Kidney (tissue), 14 donors: ENCODE data around the gene MOB3B. TPM values are rescaled to one million over a fixed set of nuclear protein-coding genes. Genes with fewer than 3 reads are reported as not detected.

Experiments used
- DNase-seq, 5 donors: peaks; one replicate each; pipeline ENCODE4 v3.0.0-alpha.2; 2013 to 2020
- FAIRE-seq: peaks from 2 replicates; lab custom pipeline; 2012; peaks lifted over from hg19 to GRCh38; lab: Jason Lieb, UNC
- H3K27ac ChIP-seq, 2 donors: one replicate each; pipeline ENCODE4 v1.7.0; 2013; ENCODE audit warnings: low read depth in 2 of 2, low read length in 2 of 2, inconsistent platforms in 1 of 2
- H3K27me3 ChIP-seq: one replicate; pipeline ENCODE4 v1.7.1; 2013; ENCODE audit warnings: low read length, inconsistent platforms; ENCODE audit not compliant: control insufficient read depth, insufficient read depth
- H3K36me3 ChIP-seq, 3 donors: one replicate each; pipeline versions ENCODE4 v1.7.0 to v1.7.1; 2013; ENCODE audit warnings: low read length in 3 of 3, control low read depth in 1 of 3, inconsistent platforms in 1 of 3; ENCODE audit not compliant: insufficient read depth in 3 of 3, control insufficient read depth in 2 of 3
- H3K4me1 ChIP-seq, 3 donors: one replicate each; pipeline versions ENCODE4 v1.7.0 to v1.7.1; 2013; ENCODE audit warnings: low read length in 3 of 3, inconsistent platforms in 1 of 3, low read depth in 1 of 3; ENCODE audit not compliant: control insufficient read depth in 2 of 3, insufficient read depth in 2 of 3
- H3K4me3 ChIP-seq, 3 donors: one replicate each; pipeline versions ENCODE4 v1.7.0 to v1.8.1; 2013; ENCODE audit warnings: low read length in 3 of 3, control low read depth in 1 of 3, inconsistent platforms in 1 of 3
- H3K9ac ChIP-seq, 3 donors: one replicate each; pipeline versions ENCODE4 v1.7.0 to v1.7.1; 2013; ENCODE audit warnings: low read length in 3 of 3, control low read depth in 1 of 3, inconsistent platforms in 1 of 3
- H3K9me3 ChIP-seq, 3 donors: one replicate each; pipeline versions ENCODE4 v1.7.0 to v1.7.1; 2013; ENCODE audit warnings: low read length in 3 of 3, control low read depth in 1 of 3, inconsistent platforms in 1 of 3; ENCODE audit not compliant: control insufficient read depth in 2 of 3, insufficient read depth in 1 of 3
- intact Hi-C: fragments of 100-400 bp; cut with DNase I; formaldehyde crosslinking; loops from one replicate; pipeline ENCODE4 v1.11.1; 2022
- polyA plus RNA-seq: library from polyadenylated mRNA; stranded (reverse); fragments of 350-450 nt; fragmentation: Illumina TruSeq; extraction: RNeasy Lipid Tissue Mini Kit (QIAGEN cat#74804); gene quantifications from one replicate; pipeline ENCODE4 v1.2.3, GENCODE V29; 2014; ENCODE audit warnings: low read depth, low replicate concordance; ENCODE audit not compliant: insufficient read depth
- total RNA-seq: library from RNA; stranded (reverse); fragmentation: NEBNext Ultra II Directional; extraction: Animal tissue kit (Norgen Biotek cat#: 25700); gene quantifications from one replicate; pipeline ENCODE4 v1.2.1, GENCODE V29; 2021
- TF ChIP-seq, protein P1 (sequence below): IDR thresholded peaks from 3 replicates; pipeline ENCODE4 v1.5.1; 2012; ENCODE audit warnings: mild to moderate bottlenecking, moderate library complexity, borderline replicate concordance; ENCODE audit not compliant: insufficient read depth; ENCODE audit errors: extremely low read depth
- donor health status: control.
- donor health status: control.
- donor health status: control.
- donor health status: control.
- donor health status: control.
- donor health status: DM: yes; HTN: yes; CAD: no.
- donor health status: Normal renal cell carcinoma (clear cell type).

The MOB3B gene
- total and polyA plus RNA-seq, 2 donors from 2014 or later: 5.9 to 22.5 TPM

DNA sequence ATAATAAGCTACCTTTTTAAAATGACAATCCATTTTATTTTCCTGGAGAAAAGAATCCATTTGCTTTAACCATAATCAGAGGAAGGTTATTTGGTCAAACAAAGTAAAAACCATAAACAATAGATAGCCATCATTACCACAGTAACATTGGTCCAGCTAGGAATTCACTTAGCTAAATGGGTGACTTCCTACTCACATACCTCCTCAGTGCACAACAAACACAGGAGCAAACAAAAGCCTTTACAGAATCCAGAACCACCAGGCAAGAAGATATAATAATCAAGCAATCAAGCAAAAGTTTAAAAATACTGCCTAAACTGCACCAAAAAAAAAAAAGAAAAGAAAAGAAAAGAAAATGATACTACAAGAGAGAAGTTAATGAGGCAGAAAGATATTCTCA is 6.5 kb downstream of the MOB3B start:
- no peak for FAIRE-seq
- intact Hi-C loops: loop anchor here (10.0 kb wide), 1 partner anchor 188 kb away; no protein-coding TSS in a partner anchor
- Histone ChIP-seq H3K4me1 (peaks cover 0 to 7% (median 4%) of the 10 kb centered on the region in 3 donors), H3K27ac (no peak overlapping the region), H3K9ac (no peak overlapping the region), H3K4me3 (no peak overlapping the region), H3K36me3 (peaks cover 0 to 2% (median 0%) of the 10 kb centered on the region in 3 donors), H3K9me3 (no peaks in the 10 kb centered on the region), H3K27me3 (no peaks in the 10 kb centered on the region)
- TF ChIP-seq, protein P1, sequence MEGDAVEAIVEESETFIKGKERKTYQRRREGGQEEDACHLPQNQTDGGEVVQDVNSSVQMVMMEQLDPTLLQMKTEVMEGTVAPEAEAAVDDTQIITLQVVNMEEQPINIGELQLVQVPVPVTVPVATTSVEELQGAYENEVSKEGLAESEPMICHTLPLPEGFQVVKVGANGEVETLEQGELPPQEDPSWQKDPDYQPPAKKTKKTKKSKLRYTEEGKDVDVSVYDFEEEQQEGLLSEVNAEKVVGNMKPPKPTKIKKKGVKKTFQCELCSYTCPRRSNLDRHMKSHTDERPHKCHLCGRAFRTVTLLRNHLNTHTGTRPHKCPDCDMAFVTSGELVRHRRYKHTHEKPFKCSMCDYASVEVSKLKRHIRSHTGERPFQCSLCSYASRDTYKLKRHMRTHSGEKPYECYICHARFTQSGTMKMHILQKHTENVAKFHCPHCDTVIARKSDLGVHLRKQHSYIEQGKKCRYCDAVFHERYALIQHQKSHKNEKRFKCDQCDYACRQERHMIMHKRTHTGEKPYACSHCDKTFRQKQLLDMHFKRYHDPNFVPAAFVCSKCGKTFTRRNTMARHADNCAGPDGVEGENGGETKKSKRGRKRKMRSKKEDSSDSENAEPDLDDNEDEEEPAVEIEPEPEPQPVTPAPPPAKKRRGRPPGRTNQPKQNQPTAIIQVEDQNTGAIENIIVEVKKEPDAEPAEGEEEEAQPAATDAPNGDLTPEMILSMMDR: no peak
- no peak for DNase-seq

DNA sequence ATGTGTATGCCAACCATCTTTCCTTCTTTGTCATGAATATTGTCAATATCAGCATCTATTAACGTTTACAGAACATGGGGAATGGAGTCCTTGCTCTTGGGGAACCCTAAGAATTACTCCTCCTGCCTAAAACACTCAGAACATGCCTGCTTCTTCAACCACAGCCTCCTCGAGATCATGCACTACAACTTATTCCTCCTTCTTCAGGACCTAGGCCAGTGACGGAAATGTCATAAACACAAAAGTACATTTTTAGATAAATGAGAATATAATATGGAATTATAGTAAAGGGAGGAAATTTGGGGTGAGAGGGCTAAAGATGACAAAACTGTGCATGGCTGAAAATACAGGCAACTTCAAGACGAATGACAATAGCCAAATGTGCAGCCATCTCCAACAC is 8.6 kb downstream of the MOB3B start:
- no peak overlapping the region for H3K9ac ChIP-seq
- intact Hi-C loops: loop anchor here (10.0 kb wide), 1 partner anchor 186 kb away; no protein-coding TSS in a partner anchor
- H3K4me3 ChIP-seq: no peak overlapping the region
- no peak for DNase-seq
- H3K36me3 ChIP-seq: peaks cover 0 to 2% (median 0%) of the 10 kb centered on the region in 3 donors
- no peak for FAIRE-seq
- no peak overlapping the region for H3K27ac ChIP-seq
- TF ChIP-seq, protein P1: no peak
- H3K27me3 ChIP-seq: no peaks in the 10 kb centered on the region
- no peaks in the 10 kb centered on the region for H3K4me1 ChIP-seq
- no peaks in the 10 kb centered on the region for H3K9me3 ChIP-seq

DNA sequence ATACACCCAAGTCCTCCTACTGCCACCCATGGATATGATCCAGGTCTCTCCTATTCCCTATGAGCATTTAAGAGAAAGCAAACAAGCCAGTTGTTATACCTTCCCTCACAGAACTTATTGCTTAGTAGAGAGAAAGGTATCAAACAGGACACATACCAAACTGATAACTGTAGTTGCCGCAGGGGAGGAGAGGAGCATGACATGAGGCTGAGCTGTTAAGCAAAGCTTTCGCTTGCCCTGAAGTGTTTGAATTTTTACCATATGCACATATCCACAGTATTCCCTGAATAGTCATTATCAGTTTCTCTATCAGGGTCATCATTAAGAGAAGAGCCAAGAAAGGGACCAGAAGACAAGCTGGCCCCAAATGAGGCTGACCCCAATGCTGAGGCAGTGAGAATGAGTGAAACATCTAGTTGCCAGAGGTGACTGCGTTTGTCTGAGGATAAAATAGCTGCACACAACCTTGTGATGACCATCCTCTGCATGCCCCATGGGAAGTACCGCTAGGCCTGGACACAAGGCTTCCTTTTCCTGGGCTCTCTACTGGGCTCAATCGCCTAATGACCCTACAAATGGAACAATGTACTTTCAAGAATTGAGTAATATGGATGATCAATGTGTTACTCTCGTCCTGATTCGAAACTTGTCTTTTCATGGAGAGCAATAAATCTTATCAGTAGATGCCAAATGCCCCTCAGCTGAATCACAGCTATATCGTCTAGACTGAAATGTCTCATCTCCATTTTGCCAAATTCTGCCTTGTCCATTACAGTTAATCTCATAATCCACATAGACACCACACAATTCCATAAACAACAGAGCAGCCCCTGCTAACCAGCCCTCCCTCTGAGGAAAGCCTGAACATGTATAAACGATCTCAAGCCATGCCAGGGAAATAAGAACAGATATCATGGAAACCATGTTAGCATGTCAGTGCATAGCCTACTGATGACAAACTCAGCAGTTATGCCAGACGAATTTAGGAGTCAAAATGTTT is 9.8 kb downstream of the MOB3B start:
- DNase-seq (no peak), FAIRE-seq (no peak)
- no peaks in the 10 kb centered on the region for H3K27me3 ChIP-seq

More for the DNA sequence above, 9.8 kb downstream of the MOB3B start:
- H3K27ac ChIP-seq: no peak overlapping the region
- no peak overlapping the region for H3K9ac ChIP-seq
- intact Hi-C loops: loop anchor here (10.0 kb wide), 1 partner anchor 185 kb away; no protein-coding TSS in a partner anchor
- TF ChIP-seq, protein P1: no peak
- peaks cover 0 to 2% (median 0%) of the 10 kb centered on the region in 3 donors for H3K36me3 ChIP-seq
- H3K4me3 ChIP-seq: no peak overlapping the region
- H3K4me1 ChIP-seq: no peaks in the 10 kb centered on the region
- H3K9me3 ChIP-seq: no peaks in the 10 kb centered on the region
